CD4-positive, alpha-beta T cell treated with Interleukin-15 for 1 hour (primary cell): ENCODE results near the gene SYDE2.
"Not testable (repeated sequence)": the region's sequence is repeated elsewhere in the genome, so short reads cannot be mapped to it uniquely, and the experiment has no call there.

Experiments used
- DNase-seq: peaks from one replicate; pipeline ENCODE4 v3.0.0-alpha.2; 2020

The SYDE2 gene

DNA sequence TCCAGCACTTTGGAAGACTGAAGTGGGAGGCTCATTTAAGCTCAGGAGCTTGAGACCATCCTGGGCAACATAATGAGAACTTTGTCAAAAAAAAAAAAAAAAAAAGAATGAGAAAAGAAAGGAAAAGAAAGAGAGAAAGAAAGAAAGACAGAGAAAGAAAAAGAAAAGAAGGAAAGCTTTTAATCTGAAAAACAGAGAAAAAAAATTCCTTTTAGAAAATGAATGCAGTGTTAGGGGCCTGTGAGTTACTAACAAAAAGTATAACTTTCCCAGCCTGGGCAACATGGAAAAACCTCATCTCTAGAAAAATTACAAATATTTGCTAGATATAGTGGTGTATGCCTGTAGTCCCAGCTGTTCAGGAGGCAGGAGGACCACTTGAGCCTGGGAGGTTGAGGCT is 15.9 kb upstream of the SYDE2 start:
- DNase-seq = no peak

DNA sequence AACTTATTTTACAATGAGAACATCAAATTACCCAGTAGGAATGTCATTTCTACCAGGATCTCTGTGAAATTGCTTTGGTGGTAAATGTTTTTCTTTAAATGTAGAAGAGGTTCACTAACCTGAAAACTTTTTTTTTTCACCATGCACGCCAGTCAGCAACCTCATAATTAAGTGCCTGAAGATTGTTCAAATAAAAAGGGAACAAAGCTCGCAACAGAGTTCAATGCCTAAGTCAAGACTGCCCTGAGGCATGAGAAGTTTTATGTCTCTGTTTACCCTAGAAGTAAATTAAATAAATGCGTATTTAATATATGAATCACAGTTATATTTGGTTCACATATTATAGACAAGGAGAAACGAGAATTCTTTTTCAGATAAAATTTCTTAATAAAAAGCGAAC is 13.8 kb upstream of the SYDE2 start:
- DNase-seq = no peak

DNA sequence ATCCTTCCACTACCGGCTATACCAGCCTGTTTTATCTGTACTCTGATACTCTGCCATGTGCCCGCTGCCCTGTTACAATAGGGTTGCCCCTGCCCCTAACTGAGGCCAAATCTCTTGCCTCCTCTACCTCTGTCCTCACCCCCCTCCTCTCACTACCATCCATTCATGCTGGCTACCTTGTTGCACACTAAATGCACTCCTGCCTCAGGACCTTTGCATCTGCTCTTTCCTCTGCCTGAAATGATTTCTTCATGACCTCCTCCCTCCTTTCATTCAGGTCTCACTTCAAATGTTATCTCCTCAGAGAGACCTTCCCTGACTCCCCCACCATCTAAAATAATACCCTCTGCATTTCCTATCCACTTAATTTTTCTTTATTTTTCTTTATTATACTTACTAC is 7.7 kb upstream of the SYDE2 start:
- DNase-seq = no peak

DNA sequence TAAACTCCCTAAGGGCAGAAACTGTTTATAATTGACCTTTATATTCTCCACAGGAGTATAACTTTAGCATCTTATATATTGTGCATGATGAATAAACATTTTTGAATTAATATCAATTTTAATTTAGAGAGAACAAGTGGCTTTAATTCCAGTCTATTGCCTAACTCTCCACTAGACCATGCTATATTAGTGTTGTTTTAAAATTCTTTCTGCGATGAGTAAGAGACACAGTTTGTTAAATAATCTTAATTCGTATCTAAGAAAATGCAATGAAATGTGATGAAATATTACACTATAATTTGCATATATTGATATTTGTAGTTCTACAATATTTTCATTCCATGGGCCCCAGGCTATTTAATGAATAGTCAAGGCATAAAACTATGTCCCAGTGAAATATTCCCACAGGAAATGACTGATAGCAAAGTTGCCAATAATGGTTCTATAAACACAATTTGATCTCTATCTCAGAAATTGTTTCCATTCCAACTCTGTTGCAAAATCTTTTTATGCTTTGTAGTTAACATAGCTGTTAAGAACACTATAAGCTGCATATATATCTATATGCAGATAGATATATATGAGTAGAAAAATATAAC is 2.9 kb upstream of the SYDE2 start:
- DNase-seq = no peak

DNA sequence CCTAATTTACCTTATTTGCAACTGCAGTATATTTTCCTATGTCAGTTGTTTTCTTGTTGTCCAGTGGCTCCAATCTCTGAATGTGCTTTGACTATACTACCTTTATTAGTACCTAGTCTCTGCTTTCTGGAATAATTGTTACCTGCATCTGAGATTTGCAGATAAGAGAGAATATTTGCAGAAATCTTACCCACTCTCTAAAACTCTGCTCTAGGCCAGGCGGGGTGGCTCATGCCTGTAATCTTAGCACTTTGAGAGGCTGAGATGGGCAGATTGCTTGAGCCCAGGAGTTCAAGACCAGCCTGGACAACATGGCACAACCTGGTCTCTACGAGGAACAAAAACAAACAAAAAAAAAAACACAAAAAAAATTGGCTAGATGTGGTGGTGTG is 2.0 kb upstream of the SYDE2 start:
- DNase-seq = no peak

DNA sequence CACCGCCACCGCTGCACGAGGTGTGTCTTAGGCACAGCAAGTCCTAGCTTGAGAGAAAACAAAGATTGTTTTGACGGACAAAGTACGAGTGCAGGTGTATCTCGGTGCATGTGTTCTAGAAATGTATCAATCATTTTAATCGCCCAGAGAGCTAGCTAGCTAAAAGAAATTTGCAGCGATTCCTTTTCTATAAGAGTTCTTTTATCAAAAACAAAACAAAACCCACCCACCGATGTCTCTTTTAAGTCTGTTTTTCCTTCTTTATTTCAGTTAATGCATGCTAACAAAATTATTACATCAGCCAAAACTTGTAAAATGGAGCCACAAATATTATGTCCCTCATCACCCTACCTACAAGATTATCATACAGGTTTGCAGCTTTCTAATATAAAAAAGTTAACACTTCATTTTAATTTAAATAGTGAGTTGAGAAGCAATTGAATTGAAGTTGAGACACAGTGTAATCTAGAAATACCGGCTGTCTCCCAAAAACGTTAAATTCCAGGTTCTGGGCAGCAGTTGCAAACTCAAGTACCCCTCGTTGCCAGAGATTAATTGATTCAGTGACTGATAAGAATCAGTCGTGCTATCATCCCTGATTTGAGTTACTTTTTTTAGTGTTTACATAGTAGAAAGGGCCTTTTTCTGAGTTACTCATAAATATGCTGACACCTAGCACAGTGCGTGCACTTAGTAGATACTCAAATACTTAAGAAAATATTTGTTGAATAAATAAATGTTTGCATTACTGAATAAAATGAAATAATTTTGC is 1.5 kb upstream of the SYDE2 start:
- DNase-seq = no peak

DNA sequence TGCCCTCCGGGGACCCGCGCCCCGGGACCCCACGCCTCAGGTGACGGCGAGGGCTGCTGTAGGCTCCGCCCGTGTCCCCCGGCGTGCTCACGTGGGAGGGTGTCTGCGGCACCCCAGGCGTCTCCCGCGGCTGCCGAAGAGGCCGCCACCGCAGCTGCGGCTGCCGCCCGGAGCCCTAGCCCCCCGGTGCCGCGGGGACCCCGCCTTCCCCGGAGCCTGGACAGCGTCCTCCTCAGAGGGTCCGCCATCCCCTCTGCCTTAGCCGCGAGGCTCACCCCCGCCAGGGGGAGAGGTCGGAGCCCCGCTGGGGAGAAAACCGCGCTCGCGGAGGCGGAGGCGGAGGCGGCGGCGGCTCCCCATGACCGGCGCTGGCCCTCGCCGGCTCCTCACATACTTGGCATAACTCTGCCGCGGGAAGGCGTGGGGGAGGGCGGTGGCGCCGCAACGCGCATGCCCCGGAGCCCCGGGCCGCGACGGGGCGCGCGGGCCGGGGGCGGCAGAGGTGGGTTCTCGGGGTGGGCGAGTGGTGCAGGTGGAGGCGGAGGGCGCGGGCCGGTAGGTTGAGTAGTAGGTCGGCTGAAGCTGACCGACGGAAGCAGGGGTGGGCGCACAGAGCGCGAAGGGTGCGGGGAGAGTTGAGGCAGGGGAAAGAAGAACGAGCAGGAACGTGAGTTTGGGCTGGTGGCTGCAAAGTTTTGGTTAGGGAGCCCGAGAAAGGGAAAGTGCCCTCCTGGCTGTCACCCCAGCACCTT is 700 bp upstream of the SYDE2 start:
- peak; percentile 62 for DNase-seq

DNA sequence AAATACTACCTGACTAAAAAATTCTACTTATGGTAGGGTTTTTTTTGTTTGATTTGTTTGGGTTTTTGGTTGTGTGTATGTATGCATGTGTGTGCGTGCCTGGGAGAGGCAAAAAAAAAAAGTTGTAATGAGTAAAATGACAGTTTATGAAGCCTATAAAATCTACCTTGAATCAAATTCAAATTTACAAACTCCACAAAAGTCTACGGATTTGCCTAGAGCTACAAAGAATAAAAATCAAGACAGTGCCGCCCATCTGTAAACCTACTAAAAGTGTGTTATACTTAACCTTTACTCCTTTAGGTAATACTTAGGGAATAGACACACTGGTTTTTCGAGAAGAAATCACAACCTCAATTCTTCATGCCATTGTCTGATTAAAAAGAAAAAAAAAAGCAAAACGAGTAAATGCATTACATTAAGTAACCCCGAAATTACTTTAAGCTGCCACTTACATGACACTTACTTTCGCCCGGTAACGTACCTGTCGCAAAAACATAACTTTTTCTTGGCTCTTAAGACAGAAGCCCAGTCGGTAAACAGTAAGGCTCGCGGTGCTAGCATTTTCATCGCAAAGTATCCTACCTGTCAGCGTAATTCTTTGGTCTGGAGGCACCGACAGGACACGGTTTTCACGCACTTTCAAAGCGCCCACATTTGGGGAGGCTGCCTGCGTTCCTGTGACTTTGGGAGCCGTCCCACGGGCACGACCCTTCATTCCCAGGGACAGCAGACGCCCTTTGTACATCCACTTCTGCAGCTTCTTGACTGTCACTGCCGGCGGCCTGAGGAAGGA is 951 bp downstream of the SYDE2 start:
- DNase-seq = no peak

DNA sequence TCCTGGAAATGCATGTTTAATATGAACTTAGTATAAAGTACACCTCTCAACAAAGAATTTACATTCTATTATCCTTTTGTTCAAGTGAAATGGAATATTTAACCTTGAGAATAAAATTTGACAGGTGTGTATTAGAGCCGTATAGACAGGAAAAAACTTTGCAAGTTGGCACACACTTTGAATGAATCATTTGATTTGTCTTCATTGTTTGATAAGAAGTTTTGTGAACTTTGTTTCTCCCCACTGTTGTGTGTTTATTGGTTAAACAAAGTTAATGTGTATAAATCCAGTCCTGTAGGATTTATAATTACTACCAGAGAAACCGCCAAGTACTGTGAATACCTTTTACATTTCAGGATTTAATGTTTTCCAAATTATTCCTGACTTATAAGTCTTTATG is 2.0 kb downstream of the SYDE2 start:
- DNase-seq = no peak

DNA sequence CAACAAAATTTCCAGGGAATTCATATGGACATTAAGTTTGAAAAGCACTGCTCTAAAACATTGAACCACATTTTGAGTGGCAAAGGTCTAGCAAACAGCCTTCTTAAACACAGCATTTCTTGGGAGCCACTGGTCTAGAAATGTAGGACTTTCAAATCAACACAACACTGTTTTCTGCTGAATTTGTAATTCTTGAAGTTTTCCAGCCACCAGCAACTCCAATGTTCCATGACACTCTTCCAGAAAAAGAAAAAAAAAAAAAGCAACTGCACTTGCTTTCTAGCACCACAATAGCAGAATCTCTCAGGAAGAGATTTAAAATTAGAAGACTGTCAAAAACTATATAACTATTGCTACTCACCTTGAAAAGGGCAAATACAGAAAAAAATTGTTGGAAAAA is 4.5 kb downstream of the SYDE2 start:
- no peak for DNase-seq

DNA sequence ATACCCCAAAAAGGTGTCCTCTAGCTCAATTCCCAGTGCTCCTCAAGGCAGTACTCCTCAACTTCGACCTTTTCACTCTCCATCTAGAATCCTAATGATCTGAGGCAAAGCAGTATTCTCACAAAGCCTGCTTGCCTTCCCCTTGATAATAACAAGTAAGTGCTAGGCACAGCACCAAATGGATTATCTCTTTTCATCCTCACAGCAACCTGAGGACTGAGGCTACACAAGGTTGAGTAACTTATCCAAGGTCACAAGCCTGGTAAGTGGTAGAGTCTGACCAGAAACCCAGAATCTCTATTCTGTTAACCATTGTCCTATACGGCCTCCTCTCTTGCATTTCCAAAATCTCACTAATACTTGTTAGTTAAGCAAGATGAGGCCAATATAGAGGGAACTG is 5.1 kb downstream of the SYDE2 start:
- no peak for DNase-seq

DNA sequence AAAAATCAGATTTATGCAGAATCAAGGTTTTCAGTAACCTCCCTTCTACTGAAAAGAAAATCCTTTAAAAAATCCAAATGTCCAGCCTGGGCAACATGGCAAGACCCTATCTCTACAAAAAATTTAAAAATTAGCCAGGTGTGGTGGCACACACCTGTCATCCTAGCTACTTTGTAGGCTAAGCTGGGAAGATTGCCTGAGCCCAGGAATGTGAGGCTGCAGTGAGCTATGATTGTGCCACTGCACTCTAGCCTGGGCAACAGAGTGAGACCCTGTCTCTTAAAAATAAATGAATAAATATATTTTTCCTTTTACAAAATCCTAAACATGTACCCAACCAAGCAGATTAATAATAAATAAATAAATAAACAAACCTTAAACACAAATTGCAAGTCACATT is 8.7 kb downstream of the SYDE2 start:
- DNase-seq = not testable (repeated sequence)

DNA sequence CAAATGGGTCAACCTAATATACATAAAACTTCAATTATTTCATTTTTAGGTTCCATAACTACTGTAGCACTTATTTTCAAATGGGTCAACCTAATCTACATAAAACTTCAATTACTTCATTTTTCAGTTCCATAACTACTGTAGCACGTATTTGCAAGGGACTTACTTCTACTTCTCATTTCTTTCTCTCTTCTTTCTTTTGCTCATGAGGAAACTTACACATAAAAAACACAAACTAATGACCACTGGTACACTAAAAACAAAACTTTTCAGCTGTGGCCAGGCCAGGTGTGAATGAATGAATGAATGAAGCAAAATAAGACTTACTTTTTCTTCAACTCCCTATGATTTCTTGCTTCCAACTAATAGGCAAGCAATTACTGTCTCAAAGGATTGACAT is 11.7 kb downstream of the SYDE2 start:
- DNase-seq = no peak

DNA sequence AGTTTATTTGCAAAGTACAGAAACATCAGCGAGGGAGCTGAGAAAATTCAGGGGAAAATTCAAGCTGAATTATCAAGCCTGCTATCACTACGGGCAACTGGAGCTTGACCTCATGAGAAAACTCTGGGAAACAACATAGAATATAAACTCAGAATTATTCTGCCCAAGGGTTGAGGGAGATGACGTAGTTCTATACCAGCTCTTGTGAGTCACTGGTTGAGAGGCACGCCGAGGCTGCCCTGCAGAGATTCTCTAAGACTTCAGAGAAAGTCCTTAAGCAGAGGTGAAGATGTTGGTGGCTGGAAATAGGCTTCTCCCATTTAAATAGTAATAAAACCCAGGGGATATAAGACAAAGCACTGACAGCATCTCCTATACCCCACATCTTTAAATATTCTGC is 12.3 kb downstream of the SYDE2 start:
- DNase-seq = no peak

DNA sequence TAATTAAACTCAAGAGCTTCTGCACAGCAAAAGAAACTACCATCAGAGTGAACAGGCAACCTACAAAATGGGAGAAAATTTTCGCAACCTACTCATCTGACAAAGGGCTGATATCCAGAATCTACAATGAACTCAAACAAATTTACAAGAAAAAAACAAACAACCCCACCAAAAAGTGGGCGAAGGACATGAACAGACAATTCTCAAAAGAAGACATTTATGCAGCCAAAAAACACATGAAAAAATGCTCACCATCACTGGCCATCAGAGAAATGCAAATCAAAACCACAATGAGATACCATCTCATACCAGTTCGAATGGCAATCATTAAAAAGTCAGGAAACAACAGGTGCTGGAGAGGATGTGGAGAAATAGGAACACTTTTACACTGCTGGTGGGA is 13.8 kb downstream of the SYDE2 start:
- not testable (repeated sequence) for DNase-seq

DNA sequence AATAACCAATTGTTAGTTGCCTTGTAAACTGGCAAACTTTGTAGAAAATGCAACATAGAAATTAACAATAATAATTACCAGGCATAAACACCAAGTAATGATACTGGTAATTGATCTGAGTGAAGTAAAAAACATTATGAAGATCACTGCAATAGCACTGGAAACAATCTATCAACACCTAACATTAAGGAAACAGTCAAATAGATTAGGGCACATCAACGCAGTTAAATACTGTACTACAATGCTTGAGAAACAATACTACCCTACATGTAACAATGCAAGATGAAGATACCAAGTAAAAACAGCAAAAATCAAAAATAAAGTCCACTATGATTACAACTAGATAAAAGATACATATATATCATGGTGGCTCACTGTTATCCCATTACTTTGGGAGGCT is 16.6 kb downstream of the SYDE2 start:
- DNase-seq = no peak

DNA sequence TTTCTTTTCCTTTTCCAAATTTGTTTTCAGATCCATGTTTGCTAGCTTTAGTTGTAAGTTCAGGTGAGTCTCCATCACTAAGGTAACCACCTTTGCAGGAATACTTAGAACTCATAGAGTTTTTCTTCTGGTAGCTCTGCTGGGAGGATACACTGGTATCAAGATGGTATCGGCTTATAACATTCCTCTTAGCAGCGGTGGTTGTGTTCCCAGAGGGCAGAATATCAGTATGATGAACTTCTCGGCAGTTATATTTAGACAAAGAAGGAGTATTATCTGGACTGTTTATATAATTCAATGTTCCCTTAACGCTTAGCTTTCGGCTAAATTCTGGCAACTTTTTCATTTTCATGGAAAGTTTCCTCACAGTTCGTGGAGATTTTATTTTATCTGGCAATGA is 18.1 kb downstream of the SYDE2 start:
- DNase-seq = no peak

DNA sequence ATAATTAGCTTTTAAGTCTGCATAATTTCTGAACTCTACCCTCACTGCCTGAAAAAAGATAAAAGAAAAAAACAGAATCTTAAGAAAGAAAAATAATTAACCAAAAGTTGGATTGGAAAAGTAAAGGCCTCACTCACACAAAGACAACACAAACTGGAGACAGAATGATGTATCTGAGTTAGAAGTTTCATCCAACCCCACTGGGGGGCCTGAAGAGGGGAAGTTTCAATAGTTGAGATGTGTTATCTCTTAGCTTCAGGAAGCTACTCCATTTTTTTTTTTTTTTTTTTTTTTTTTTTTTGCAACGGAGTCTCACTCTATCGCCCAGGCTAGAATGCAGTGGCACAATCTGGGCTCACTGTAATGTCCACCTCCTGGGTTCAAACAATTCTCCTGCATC is 19.9 kb downstream of the SYDE2 start:
- DNase-seq = no peak

DNA sequence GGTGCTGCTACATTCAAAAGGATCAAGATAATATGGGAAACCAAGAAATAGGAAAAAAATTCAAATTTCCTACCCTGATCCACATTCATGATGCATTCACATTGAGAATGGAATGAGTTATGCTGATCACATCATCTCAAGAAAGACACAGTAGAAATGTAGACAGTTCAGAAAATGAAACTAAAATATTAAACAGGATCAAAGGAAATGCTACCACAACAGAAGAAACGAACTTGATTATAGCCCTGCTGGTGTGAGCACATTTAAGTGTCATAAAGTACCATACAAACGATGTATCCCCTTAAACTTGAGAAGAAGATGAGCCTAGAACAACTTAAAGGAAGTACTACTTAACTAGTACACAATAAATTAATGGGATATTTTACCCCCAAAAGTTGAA is 21.3 kb downstream of the SYDE2 start:
- DNase-seq = no peak

DNA sequence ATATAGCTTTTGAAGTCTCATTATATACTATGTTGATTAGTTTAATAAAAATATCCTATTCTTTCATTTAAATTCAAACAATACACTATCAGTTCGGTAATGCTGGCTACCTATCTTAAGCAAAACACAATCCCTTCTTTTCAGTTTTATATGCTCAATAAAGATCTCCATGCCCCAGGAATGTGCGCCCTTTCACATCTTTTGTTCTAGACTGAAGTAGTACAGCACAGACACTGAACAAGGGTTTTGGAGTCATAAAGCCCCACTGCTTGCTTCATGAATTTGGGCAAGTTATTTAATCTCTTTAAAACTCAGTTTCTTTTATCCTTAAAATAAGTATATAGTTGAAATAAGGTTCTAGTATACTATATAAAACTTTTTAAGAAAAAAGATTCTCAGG is 22.4 kb downstream of the SYDE2 start:
- DNase-seq = no peak

DNA sequence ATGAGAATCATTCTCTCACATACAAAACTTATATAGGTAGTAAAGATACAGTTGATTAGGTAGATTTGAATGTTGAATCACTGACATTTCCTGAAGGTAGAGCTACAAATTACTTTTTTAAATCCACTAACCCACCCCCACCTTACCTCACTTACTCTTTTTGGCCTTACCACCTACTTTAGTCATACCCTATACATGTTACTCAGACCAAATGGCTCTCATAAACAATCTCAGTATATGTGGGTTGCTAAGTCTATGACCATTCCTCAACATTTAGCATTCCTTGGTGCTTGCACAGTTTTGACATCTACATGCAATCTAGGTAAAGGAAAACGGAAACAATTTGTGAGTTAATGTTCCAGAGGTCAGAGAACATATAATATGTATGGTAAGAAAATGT is 26.3 kb downstream of the SYDE2 start:
- no peak for DNase-seq

DNA sequence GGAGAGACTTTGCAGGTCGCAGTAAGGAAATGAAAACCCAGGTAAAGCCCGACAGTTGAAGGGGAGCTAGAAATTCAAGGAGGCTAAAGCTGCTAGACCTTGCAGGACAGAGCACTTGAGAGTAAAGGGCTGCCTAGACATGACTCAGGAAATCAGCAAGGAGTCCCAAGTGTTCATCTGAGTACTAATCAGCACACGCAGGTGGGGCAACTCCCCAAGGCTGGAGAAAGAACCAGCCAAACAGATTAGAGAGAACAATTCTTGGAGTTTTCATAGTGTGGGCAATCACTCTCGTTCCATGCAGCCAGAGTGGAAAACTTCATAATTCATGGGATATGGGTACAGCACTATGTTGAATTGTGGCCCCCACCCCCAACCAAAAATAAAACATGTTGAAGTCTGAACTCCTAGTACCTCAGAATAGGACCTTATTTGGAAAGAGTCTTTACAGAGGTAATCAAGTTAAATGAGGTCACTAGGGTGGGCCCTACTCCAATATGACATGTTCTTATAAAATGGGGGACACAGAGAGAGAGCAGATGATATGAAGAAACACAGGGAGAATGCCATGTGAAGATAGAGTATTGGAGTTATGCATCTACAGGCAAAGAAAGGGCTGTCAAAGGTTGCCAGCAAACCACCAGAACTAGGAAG is 28.0 kb downstream of the SYDE2 start:
- DNase-seq = no peak

DNA sequence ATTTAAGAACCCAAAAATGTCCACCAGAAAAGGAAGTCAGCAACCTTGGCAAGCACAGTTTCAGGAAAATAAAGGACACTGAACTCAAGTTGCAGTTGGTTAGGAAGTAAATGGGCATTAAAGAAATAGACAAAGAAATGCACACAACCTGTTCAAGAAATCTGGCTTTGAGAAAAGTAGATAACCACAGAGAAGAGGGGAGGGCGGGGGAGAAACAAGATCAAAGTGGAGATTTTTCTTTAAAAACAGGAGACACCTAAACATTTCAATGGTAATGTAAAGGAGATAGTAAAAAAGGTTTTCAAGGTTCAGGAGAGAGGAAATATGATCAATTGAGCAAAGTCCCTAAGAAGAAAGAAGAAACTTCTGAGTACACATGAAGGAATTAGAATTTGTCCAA is 29.1 kb downstream of the SYDE2 start:
- no peak for DNase-seq
